HCT116 (cell line): ENCODE results near the gene ZNF479.

Experiments used
- CTCF ChIP-seq, 3 experiments: fragments of 200-600 bp in 1 of 3; sonication (generic) in 1 of 3; IDR thresholded peaks in 2 of 3; conservative IDR thresholded peaks in 1 of 3; 2 replicates each; pipeline ENCODE4 v1.5.1; 2012 to 2017; ENCODE audit warnings: low read depth in 2 of 3, low read length in 2 of 3, antibody characterized with exemption in 1 of 3, borderline replicate concordance in 1 of 3, control low read depth in 1 of 3, mild to moderate bottlenecking in 1 of 3, mixed read lengths in 1 of 3, mixed run types in 1 of 3, moderate library complexity in 1 of 3; ENCODE audit not compliant: insufficient read depth in 1 of 3
- EGR1 ChIP-seq: IDR thresholded peaks from 2 replicates; pipeline ENCODE4 v1.6.1; 2012; ENCODE audit warnings: low read depth
- EZH2 ChIP-seq: fragments of 200-600 bp; sonication (generic); IDR thresholded peaks from 2 replicates; pipeline ENCODE4 v1.6.1; 2017; ENCODE audit warnings: antibody characterized with exemption, mixed run types
- MAX ChIP-seq: IDR thresholded peaks from 2 replicates; pipeline ENCODE4 v1.6.1; 2012
- POLR2A ChIP-seq: IDR thresholded peaks from 2 replicates; pipeline ENCODE4 v1.7.0; 2011; ENCODE audit warnings: borderline replicate concordance; ENCODE audit not compliant: insufficient read depth, insufficient read length; ENCODE audit errors: extremely low read depth
- POLR2AphosphoS5 ChIP-seq: IDR thresholded peaks from 2 replicates; pipeline ENCODE4 v1.6.1; 2011; ENCODE audit warnings: mild to moderate bottlenecking, low read depth, low read length, moderate library complexity
- REST ChIP-seq: IDR thresholded peaks from 2 replicates; pipeline ENCODE4 v1.6.1; 2012; ENCODE audit warnings: low read depth

- TF ChIP-seq EGR1 (no peak), POLR2A (no peak), CTCF (IDR thresholded peaks at IDR 0.05 in 2 of 3, conservative IDR thresholded peaks at IDR 0.05 in 1 of 3; ENCODE audit: borderline replicate concordance in 1 of 3, insufficient read depth in 1 of 3, low read depth in 2 of 3, low read length in 2 of 3) (no peak), REST (no peak), EZH2 (no peak), POLR2AphosphoS5 (no peak), MAX (no peak)
Measured at GRCh38 chr7:57176928-57177635, 44.8 kb upstream of the ZNF479 start.
